Erythroblast (primary cell): ENCODE results near the gene ZNF624.

Experiments used
- GATA1 ChIP-seq: IDR thresholded peaks from 2 replicates; pipeline ENCODE4 v1.6.1; 2011; ENCODE audit warnings: low read depth, mild to moderate bottlenecking, control low read depth, low read length, moderate library complexity
- POLR2A ChIP-seq: IDR thresholded peaks from 2 replicates; pipeline ENCODE4 v1.6.1; 2011; ENCODE audit warnings: mild to moderate bottlenecking, low read length

GRCh38 chr17:16676676-16677268, 23.1 kb upstream of the ZNF624 start:
- TF ChIP-seq POLR2A (no peak), GATA1 (no peak)
